ENCODE results near the gene LRP1-AS.

LRP1-AS gene

DNA sequence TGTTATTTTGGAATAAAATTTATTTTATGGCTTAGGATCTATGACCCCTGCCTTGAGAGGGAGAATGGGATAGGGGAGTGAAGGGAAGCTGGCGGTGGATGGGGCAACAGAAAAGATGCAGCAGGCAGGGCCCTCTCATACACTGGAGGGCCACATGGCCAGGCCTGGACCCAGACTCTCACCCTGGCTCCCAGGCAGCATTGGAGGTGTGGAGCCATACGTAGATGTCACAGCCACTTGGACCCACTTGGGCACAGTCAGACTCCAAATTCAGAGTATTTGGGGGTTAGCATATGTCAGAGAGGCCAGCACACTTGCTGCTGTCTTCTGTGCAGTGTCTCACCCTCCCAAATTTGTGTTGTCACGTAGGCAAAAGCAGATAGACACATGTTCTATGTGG is 52.0 kb downstream of the LRP1-AS start:
- DNase-seq: no peak

Data from NK-92 treated with Interleukin-12 subunit alpha and Interleukin-12 subunit beta, amount 100 ng/mL, for 24 hours (cell line).